ENCODE measurements around the gene SLC36A3.

SLC36A3 gene

DNA sequence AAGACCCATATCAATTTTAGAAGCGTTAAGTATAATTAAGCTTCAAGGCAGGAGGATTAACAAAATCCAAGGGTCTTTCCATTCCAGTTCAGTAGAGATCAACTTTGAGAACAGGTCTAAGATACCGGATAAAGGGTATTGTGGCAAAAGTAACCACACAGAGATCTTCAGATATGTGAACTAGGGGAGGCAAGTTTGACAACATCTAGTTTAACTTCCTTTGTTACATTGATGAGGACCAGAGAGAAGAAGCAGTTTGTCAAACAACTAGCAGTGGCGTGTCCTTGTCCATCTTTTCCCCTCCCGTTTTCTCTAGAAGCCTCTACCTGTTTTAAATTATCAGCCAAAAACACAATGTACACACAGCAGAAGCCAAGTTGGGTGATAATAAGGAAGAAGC is 35.2 kb upstream of the SLC36A3 start:
- H3K4me1 ChIP-seq (ENCODE audit: control insufficient read depth in 1 of 2, insufficient read depth in 2 of 2, low read length in 2 of 2) = no peaks in the 10 kb centered on the region
- no peak overlapping the region for H2BK120ac ChIP-seq (ENCODE audit: insufficient read depth, low read length, poor library complexity)
- no peak overlapping the region for H2BK12ac ChIP-seq (ENCODE audit: low read length)
- no peak overlapping the region for H3K14ac ChIP-seq (ENCODE audit: low read length)
- no peak overlapping the region for H3K27ac ChIP-seq (ENCODE audit: low read depth, low read length)
- H3K27me3 ChIP-seq (ENCODE audit: insufficient read depth, low read length) = no peaks in the 10 kb centered on the region
- no peak overlapping the region for H2BK5ac ChIP-seq (ENCODE audit: low read depth, low read length, poor library complexity)
- H3K79me1 ChIP-seq (ENCODE audit: low read length) = no peaks in the 10 kb centered on the region
- H4K8ac ChIP-seq (ENCODE audit: low read depth, low read length) = no peak overlapping the region
- no peak overlapping the region for H3K4ac ChIP-seq (ENCODE audit: low read depth, low read length)
- no peaks in the 10 kb centered on the region for H3K36me3 ChIP-seq (ENCODE audit: control insufficient read depth in 1 of 2, insufficient read depth in 2 of 2, low read length in 2 of 2)
- WGBS (ENCODE audit: extremely low coverage, insufficient coverage, insufficient read length) = no CpG with 5 or more reads among the region's 4 CpGs
- no peak overlapping the region for H3K9ac ChIP-seq (ENCODE audit: low read length)
- H3K79me2 ChIP-seq (ENCODE audit: control insufficient read depth, insufficient read depth, low read length, poor library complexity) = no peaks in the 10 kb centered on the region
- H3K18ac ChIP-seq (ENCODE audit: low read length) = no peak overlapping the region
- no peak overlapping the region for H4K91ac ChIP-seq (ENCODE audit: low read depth, low read length)
- H2AK5ac ChIP-seq (ENCODE audit: low read length) = no peak overlapping the region
- no peak overlapping the region for H2AFZ ChIP-seq (ENCODE audit: insufficient read depth, low read length, poor library complexity)
- H3K4me2 ChIP-seq (ENCODE audit: low read length) = no peak overlapping the region
- no peak for DNase-seq
- no peak overlapping the region for H4K12ac ChIP-seq (ENCODE audit: low read depth, low read length)
- H3K9me3 ChIP-seq (ENCODE audit: insufficient read depth, low read depth, low read length) = peaks cover 3% of the 10 kb centered on the region
- H3K23ac ChIP-seq (ENCODE audit: low read length) = no peak overlapping the region
- H3K4me3 ChIP-seq (ENCODE audit: low read depth, low read length) = no peak overlapping the region

- no peak overlapping the region for H3K4me2 ChIP-seq (ENCODE audit: low read length)
- no peak overlapping the region for H2BK120ac ChIP-seq (ENCODE audit: insufficient read depth, low read length, poor library complexity)
- H3K9ac ChIP-seq (ENCODE audit: low read length) = no peak overlapping the region
- H3K4me3 ChIP-seq (ENCODE audit: low read depth, low read length) = no peak overlapping the region
- H3K9me3 ChIP-seq (ENCODE audit: insufficient read depth, low read depth, low read length) = no peaks in the 10 kb centered on the region
- no peaks in the 10 kb centered on the region for H3K79me1 ChIP-seq (ENCODE audit: low read length)
- H3K23ac ChIP-seq (ENCODE audit: low read length) = no peak overlapping the region
- H3K18ac ChIP-seq (ENCODE audit: low read length) = no peak overlapping the region
- H2AK5ac ChIP-seq (ENCODE audit: low read length) = no peak overlapping the region
- no peak overlapping the region for H3K27ac ChIP-seq (ENCODE audit: low read depth, low read length)
- no peak overlapping the region for H4K91ac ChIP-seq (ENCODE audit: low read depth, low read length)
- H2BK5ac ChIP-seq (ENCODE audit: low read depth, low read length, poor library complexity) = no peak overlapping the region
- H3K79me2 ChIP-seq (ENCODE audit: control insufficient read depth, insufficient read depth, low read length, poor library complexity) = no peaks in the 10 kb centered on the region
- no peak overlapping the region for H2AFZ ChIP-seq (ENCODE audit: insufficient read depth, low read length, poor library complexity)
- H3K14ac ChIP-seq (ENCODE audit: low read length) = no peak overlapping the region
- H3K4me1 ChIP-seq (ENCODE audit: control insufficient read depth in 1 of 2, insufficient read depth in 2 of 2, low read length in 2 of 2) = no peaks in the 10 kb centered on the region
- no peaks in the 10 kb centered on the region for H3K36me3 ChIP-seq (ENCODE audit: control insufficient read depth in 1 of 2, insufficient read depth in 2 of 2, low read length in 2 of 2)
- H4K12ac ChIP-seq (ENCODE audit: low read depth, low read length) = no peak overlapping the region
- no CpG with 5 or more reads among the region's 2 CpGs for WGBS (ENCODE audit: extremely low coverage, insufficient coverage, insufficient read length)
- no peaks in the 10 kb centered on the region for H3K27me3 ChIP-seq (ENCODE audit: insufficient read depth, low read length)
- no peak overlapping the region for H4K8ac ChIP-seq (ENCODE audit: low read depth, low read length)
- H3K4ac ChIP-seq (ENCODE audit: low read depth, low read length) = no peak overlapping the region
- DNase-seq = no peak
- no peak overlapping the region for H2BK12ac ChIP-seq (ENCODE audit: low read length)
Observed at GRCh38 chr5:151332857-151333256, 29.3 kb upstream of the SLC36A3 start.

GRCh38 chr5:151328734-151329133 is 25.2 kb upstream of the SLC36A3 start:
- no peak overlapping the region for H3K18ac ChIP-seq (ENCODE audit: low read length)

DNA sequence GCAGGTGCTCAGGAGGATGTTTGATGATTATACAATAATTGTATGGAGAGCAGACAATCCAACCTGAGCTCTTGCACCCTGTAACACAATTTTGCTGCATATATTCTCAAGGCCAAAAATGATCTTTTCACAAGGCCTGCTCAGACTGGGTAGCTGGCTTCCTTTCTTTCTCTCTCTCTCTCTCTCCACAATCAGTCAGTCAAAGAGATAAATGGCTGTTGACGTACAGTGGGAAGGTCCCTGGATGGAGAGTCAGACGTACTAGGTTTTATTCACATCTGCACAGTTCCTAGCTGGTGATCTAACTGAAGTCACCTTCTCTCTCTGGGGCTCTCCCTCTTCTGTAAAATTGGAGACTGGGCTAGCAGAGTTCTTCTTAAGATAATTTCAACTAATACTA is 24.0 kb upstream of the SLC36A3 start:
- Histone ChIP-seq H3K4me2 (ENCODE audit: low read length) (no peak overlapping the region), H3K9ac (ENCODE audit: low read length) (no peak overlapping the region), H2BK5ac (ENCODE audit: low read depth, low read length, poor library complexity) (no peak overlapping the region), H3K36me3 (ENCODE audit: control insufficient read depth in 1 of 2, insufficient read depth in 2 of 2, low read length in 2 of 2) (no peaks in the 10 kb centered on the region), H3K4me1 (ENCODE audit: control insufficient read depth in 1 of 2, insufficient read depth in 2 of 2, low read length in 2 of 2) (peaks cover 6 to 7% of the 10 kb centered on the region in 2 experiments), H3K4me3 (ENCODE audit: low read depth, low read length) (no peak overlapping the region), H2BK12ac (ENCODE audit: low read length) (no peak overlapping the region), H4K8ac (ENCODE audit: low read depth, low read length) (no peak overlapping the region), H3K14ac (ENCODE audit: low read length) (no peak overlapping the region), H3K4ac (ENCODE audit: low read depth, low read length) (no peak overlapping the region), H2AFZ (ENCODE audit: insufficient read depth, low read length, poor library complexity) (no peak overlapping the region), H3K27me3 (ENCODE audit: insufficient read depth, low read length) (no peaks in the 10 kb centered on the region), H3K18ac (ENCODE audit: low read length) (no peak overlapping the region), H4K91ac (ENCODE audit: low read depth, low read length) (no peak overlapping the region), H3K23ac (ENCODE audit: low read length) (no peak overlapping the region), H3K79me1 (ENCODE audit: low read length) (no peaks in the 10 kb centered on the region), H3K27ac (ENCODE audit: low read depth, low read length) (no peak overlapping the region), H2AK5ac (ENCODE audit: low read length) (no peak overlapping the region), H3K9me3 (ENCODE audit: insufficient read depth, low read depth, low read length) (no peaks in the 10 kb centered on the region), H3K79me2 (ENCODE audit: control insufficient read depth, insufficient read depth, low read length, poor library complexity) (no peaks in the 10 kb centered on the region), H2BK120ac (ENCODE audit: insufficient read depth, low read length, poor library complexity) (no peak overlapping the region), H4K12ac (ENCODE audit: low read depth, low read length) (no peak overlapping the region)
- WGBS (ENCODE audit: extremely low coverage, insufficient coverage, insufficient read length) = no CpG with 5 or more reads among the region's 2 CpGs
- DNase-seq = no peak

More at GRCh38 chr5:151328734-151329133, 25.2 kb upstream of the SLC36A3 start:
- no peak overlapping the region for H2BK120ac ChIP-seq (ENCODE audit: insufficient read depth, low read length, poor library complexity)
- no peaks in the 10 kb centered on the region for H3K79me2 ChIP-seq (ENCODE audit: control insufficient read depth, insufficient read depth, low read length, poor library complexity)
- H3K9me3 ChIP-seq (ENCODE audit: insufficient read depth, low read depth, low read length) = no peaks in the 10 kb centered on the region
- H3K27me3 ChIP-seq (ENCODE audit: insufficient read depth, low read length) = no peaks in the 10 kb centered on the region
- no peak overlapping the region for H3K4ac ChIP-seq (ENCODE audit: low read depth, low read length)
- no peak overlapping the region for H4K8ac ChIP-seq (ENCODE audit: low read depth, low read length)
- no peak overlapping the region for H4K91ac ChIP-seq (ENCODE audit: low read depth, low read length)
- H2BK12ac ChIP-seq (ENCODE audit: low read length) = no peak overlapping the region
- no CpG with 5 or more reads among the region's 4 CpGs for WGBS (ENCODE audit: extremely low coverage, insufficient coverage, insufficient read length)
- H3K27ac ChIP-seq (ENCODE audit: low read depth, low read length) = no peak overlapping the region
- no peak overlapping the region for H2BK5ac ChIP-seq (ENCODE audit: low read depth, low read length, poor library complexity)
- H3K4me2 ChIP-seq (ENCODE audit: low read length) = no peak overlapping the region
- no peak for DNase-seq
- no peaks in the 10 kb centered on the region for H3K79me1 ChIP-seq (ENCODE audit: low read length)
- no peak overlapping the region for H3K9ac ChIP-seq (ENCODE audit: low read length)
- no peak overlapping the region for H3K4me3 ChIP-seq (ENCODE audit: low read depth, low read length)
- no peaks in the 10 kb centered on the region for H3K36me3 ChIP-seq (ENCODE audit: control insufficient read depth in 1 of 2, insufficient read depth in 2 of 2, low read length in 2 of 2)
- H3K23ac ChIP-seq (ENCODE audit: low read length) = no peak overlapping the region
- H4K12ac ChIP-seq (ENCODE audit: low read depth, low read length) = no peak overlapping the region
- H3K4me1 ChIP-seq (ENCODE audit: control insufficient read depth in 1 of 2, insufficient read depth in 2 of 2, low read length in 2 of 2) = peaks cover 5% of the 10 kb centered on the region in 2 experiments
- H3K14ac ChIP-seq (ENCODE audit: low read length) = no peak overlapping the region
- H2AFZ ChIP-seq (ENCODE audit: insufficient read depth, low read length, poor library complexity) = no peak overlapping the region
- no peak overlapping the region for H2AK5ac ChIP-seq (ENCODE audit: low read length)
